Pericardium fibroblast (primary cell): ENCODE measurements around the gene ST8SIA5. TPM values are rescaled to one million over a fixed set of nuclear protein-coding genes. Genes with fewer than 3 reads are reported as not detected.

Source experiments
- total RNA-seq: library from RNA; depleted of rRNA; stranded (reverse); fragments of >200 nt; gene quantifications from 2 replicates; pipeline ENCODE4 v1.2.3, GENCODE V29; 2015

The ST8SIA5 gene, protein sequence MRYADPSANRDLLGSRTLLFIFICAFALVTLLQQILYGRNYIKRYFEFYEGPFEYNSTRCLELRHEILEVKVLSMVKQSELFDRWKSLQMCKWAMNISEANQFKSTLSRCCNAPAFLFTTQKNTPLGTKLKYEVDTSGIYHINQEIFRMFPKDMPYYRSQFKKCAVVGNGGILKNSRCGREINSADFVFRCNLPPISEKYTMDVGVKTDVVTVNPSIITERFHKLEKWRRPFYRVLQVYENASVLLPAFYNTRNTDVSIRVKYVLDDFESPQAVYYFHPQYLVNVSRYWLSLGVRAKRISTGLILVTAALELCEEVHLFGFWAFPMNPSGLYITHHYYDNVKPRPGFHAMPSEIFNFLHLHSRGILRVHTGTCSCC
- 0.09 TPM in 1 of 2 replicates, not detected in the other for total RNA-seq

DNA sequence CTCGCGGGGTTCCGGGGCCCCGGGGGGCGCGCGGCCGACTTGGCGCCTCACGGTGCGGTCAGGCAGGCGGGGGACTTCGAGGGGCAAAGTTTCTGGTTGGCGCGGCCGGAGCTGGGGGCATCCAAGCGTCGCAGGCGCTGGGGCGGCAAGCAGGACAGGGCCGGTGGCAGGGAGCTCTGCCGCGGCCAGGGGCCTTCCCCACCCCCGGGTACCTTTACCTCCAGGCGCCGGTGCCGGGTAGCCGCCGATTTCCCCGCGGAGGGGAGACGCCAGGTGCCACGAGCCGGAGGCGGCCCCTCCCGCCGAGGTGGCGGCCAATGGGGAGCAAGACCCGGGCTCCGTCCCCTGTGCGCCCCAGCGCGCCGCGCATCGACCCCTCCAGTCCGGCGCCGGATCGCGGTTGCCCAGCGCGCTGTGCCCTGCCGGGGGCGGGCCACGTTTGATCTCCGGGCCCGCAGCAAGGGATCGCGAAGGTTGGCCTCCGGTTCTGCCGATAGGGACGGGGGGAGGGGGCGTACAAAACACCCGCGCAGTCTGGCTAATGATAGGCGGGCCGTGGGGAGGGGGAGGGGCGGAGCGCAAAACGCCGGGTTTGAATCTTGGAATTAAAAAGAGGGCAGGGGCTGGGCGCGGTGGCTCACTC, at the start of gene ST8SIA5:
TSS of gene ST8SIA5 (minus strand) at position 495 of the 643 bp plus-strand sequence. CDS start 545 bp downstream, outside the sequence.

GRCh38 chr18:46657115-46657955, 99.5 kb downstream of the ST8SIA5 start, which contains the start of gene LOXHD1:
Gene LOXHD1, minus strand, starts transcription at chr18:46657220. Its CDS starts 187 bp downstream, at chr18:46657033.

Other genes with a start within 250 kb of the ST8SIA5 start
- not detected in 2 replicates for gene LOXHD1, start 99.8 kb downstream of the ST8SIA5 start, total RNA-seq
- gene PIAS2, start 160.5 kb upstream of the ST8SIA5 start, total RNA-seq: 10.0 and 12.9 TPM in 2 replicates
- gene KATNAL2, start 160.5 kb upstream of the ST8SIA5 start, total RNA-seq: 2.2 and 10.8 TPM in 2 replicates